Ovary (tissue), 9 donors: ENCODE data around the gene POLA2. TPM values are rescaled to one million over a fixed set of nuclear protein-coding genes. Genes with fewer than 3 reads are reported as not detected.

ENCODE experiments used
- DNase-seq, 5 donors: peaks; one replicate each; pipeline ENCODE4 v3.0.0-alpha.2; 2019 to 2020
- H3K27ac ChIP-seq, 2 donors: fragments of 200-600 bp; one replicate each; pipeline versions ENCODE4 v1.5.1 to v1.8.0; 2019 to 2022
- H3K27me3 ChIP-seq: fragments of 200-600 bp; one replicate; pipeline ENCODE4 v1.8.0; 2022
- H3K36me3 ChIP-seq: fragments of 200-600 bp; sonication (generic); one replicate; pipeline ENCODE4 v1.5.1; 2019
- H3K4me1 ChIP-seq: one replicate; pipeline ENCODE4 v1.8.1; 2013; ENCODE audit warnings: mild to moderate bottlenecking, moderate library complexity; ENCODE audit not compliant: insufficient read depth
- H3K4me3 ChIP-seq: fragments of 200-600 bp; sonication (generic); one replicate; pipeline ENCODE4 v1.5.1; 2017
- H3K9me3 ChIP-seq, 2 donors: fragments of 200-600 bp in 1 of 2; sonication (generic) in 1 of 2; one replicate each; pipeline versions ENCODE4 v1.5.1 to v1.8.1; 2013 to 2019; ENCODE audit warnings: mild to moderate bottlenecking in 1 of 2, moderate library complexity in 1 of 2
- CTCF ChIP-seq, 3 donors: fragments of 450-650 bp in 2 of 3; fragments of 200-600 bp in 1 of 3; IDR thresholded peaks; one replicate each; pipeline versions ENCODE4 v1.5.1 to v1.8.0; 2016 to 2022; ENCODE audit warnings: antibody characterized with exemption in 3 of 3, mild to moderate bottlenecking in 1 of 3
- EP300 ChIP-seq: sonication (generic); formaldehyde crosslinking; IDR thresholded peaks from one replicate; pipeline ENCODE4 v1.6.1; 2017; ENCODE audit warnings: antibody characterized with exemption
- POLR2A ChIP-seq: fragments of 450-650 bp; IDR thresholded peaks from one replicate; pipeline ENCODE4 v1.6.1; 2017; ENCODE audit warnings: antibody characterized with exemption, mild to moderate bottlenecking, moderate library complexity
- WGBS, 3 donors: extraction: QIAGEN DNeasy Blood & Tissue Kit in 1 of 3; methylation state at CpG; one replicate each; pipeline versions ENCODE4 v1.1.5 to v1.1.7; 2013 to 2017; 5-methylcytosine and 5-hydroxymethylcytosine counted together
- intact Hi-C, 4 donors: fragments of 100-400 bp; cut with DNase I; formaldehyde crosslinking; loops; one replicate each; pipeline versions ENCODE4 v1.11.0 to v1.15.1; 2022 to 2023
- polyA plus RNA-seq, 2 donors: library from polyadenylated mRNA; stranded (reverse); fragments of 200-250 nt in 1 of 2; fragments of 350-450 nt in 1 of 2; fragmentation: Illumina TruSeq in 1 of 2; extraction: RNeasy Lipid Tissue Mini Kit (QIAGEN cat#74804) in 1 of 2; gene quantifications; one replicate each; pipeline ENCODE4 v1.2.3, GENCODE V29; 2013 to 2014
- total RNA-seq, 7 donors: library from RNA; depleted of rRNA in 2 of 7; stranded (reverse); fragments of >200 nt in 2 of 7; fragmentation: NEBNext Ultra II Directional in 3 of 7; extraction: Animal tissue kit (Norgen Biotek cat#: 25700) in 3 of 7; gene quantifications; one replicate each; pipeline versions ENCODE4 v1.1.0 to v1.2.4, GENCODE V29; 2016 to 2023
- donor health status: DM: no; HTN: no; CAD: no; lungs with moderate emphysema.
- donor health status: DM: no; HTN: no; CAD: no.
- donor health status: Bipolar disorder and iron deficiency.
- donor health status: DM: yes; HTN: yes; CAD: no.
- donor health status: DM: no; HTN: no; CAD: no.
- donor health status: DM: yes; HTN: yes; CAD: no.

The POLA2 gene
- total and polyA plus RNA-seq, 9 donors, result 4.5 to 13.3 (median 8.6) TPM

- Histone ChIP-seq H3K27ac (no peak overlapping the region), H3K9me3 (no peaks in the 10 kb centered on the region), H3K27me3 (no peaks in the 10 kb centered on the region), H3K4me3 (no peak overlapping the region), H3K4me1 (peaks cover 23% of the 10 kb centered on the region), H3K36me3 (no peaks in the 10 kb centered on the region)
- intact Hi-C loops, result no loop called here
- TF ChIP-seq EP300 (no peak), CTCF (IDR thresholded peaks at IDR 0.05) (no peak), POLR2A (no peak)
- WGBS, 3 donors, result 93 to 98% (median 97%) methylated on average over 4 of the region's 4 CpGs
- DNase-seq, result no peak
Measured at GRCh38 chr11:65304110-65304509, 42.3 kb downstream of the POLA2 start.

GRCh38 chr11:65304613-65305012 is 42.9 kb downstream of the POLA2 start:
- H3K4me1 ChIP-seq, result peaks cover 20% of the 10 kb centered on the region
- H3K27ac ChIP-seq, result peak overlapping the region in 1 of 2 donors; percentile 7
- intact Hi-C loops, result no loop called here
- no peaks in the 10 kb centered on the region for H3K27me3 ChIP-seq
- no peak for DNase-seq
- H3K36me3 ChIP-seq, result no peaks in the 10 kb centered on the region
- H3K9me3 ChIP-seq, result no peaks in the 10 kb centered on the region
- no peak for TF ChIP-seq POLR2A
- TF ChIP-seq EP300, result no peak
- TF ChIP-seq CTCF (IDR thresholded peaks at IDR 0.05), result no peak
- no peak overlapping the region for H3K4me3 ChIP-seq
- WGBS, 3 donors, result 89 to 95% (median 91%) methylated on average over 7 of the region's 7 CpGs

- no peaks in the 10 kb centered on the region for H3K27me3 ChIP-seq
- H3K36me3 ChIP-seq, result no peaks in the 10 kb centered on the region
- H3K4me3 ChIP-seq, result no peak overlapping the region
- no peaks in the 10 kb centered on the region for H3K9me3 ChIP-seq
- 41 to 64% (median 50%) methylated on average over 17 of the region's 17 CpGs for WGBS, 3 donors
- peak overlapping the region; percentile 7 to 35 for H3K27ac ChIP-seq
- DNase-seq, result peak in 2 of 5 donors; percentile 41 to 50
- H3K4me1 ChIP-seq, result peaks cover 20% of the 10 kb centered on the region
- TF ChIP-seq CTCF (IDR thresholded peaks at IDR 0.05) (no peak), POLR2A (no peak), EP300 (no peak)
- intact Hi-C loops, result no loop called here
Measured at GRCh38 chr11:65305501-65306268, 43.9 kb downstream of the POLA2 start.

- H3K9me3 ChIP-seq, result no peaks in the 10 kb centered on the region
- no peak overlapping the region for H3K27ac ChIP-seq
- intact Hi-C loops, result no loop called here
- DNase-seq, result no peak
- H3K36me3 ChIP-seq, result no peaks in the 10 kb centered on the region
- peaks cover 6% of the 10 kb centered on the region for H3K4me1 ChIP-seq
- TF ChIP-seq CTCF (IDR thresholded peaks at IDR 0.05) (no peak), POLR2A (no peak), EP300 (no peak)
- 88 to 92% (median 92%) methylated on average over 6 of the region's 6 CpGs for WGBS, 3 donors
- no peaks in the 10 kb centered on the region for H3K27me3 ChIP-seq
- no peak overlapping the region for H3K4me3 ChIP-seq
Measured at GRCh38 chr11:65307298-65308229, 45.8 kb downstream of the POLA2 start.
